IMR-90 (cell line): ENCODE measurements around the gene COX14. TPM values are rescaled to one million over a fixed set of nuclear protein-coding genes. Genes with fewer than 3 reads are reported as not detected.

Experiments
- ATAC-seq: fragments of 200-7000 bp; cut with Tn5 transposase; 2 replicates; pipeline ENCODE4 v1.9.1; 2020; ENCODE audit warnings: low read depth, mild to moderate bottlenecking, moderate library complexity
- BruUV-seq: library from RNA; stranded (reverse); fragments of 400-500 nt; replicated peaks from 2 replicates; lab custom pipeline; 2021; lab: Mats Ljungman, UMichigan
- CTCF ChIA-PET: fragments of 300-600 bp; formaldehyde crosslinking; extraction: SDS; loops from one replicate; lab custom pipeline; 2021; ENCODE audit warnings: antibody characterized with exemption; lab: Yijun Ruan, JAX
- POLR2A ChIA-PET: fragments of 300-600 bp; sonication (Branson Sonifier 250); formaldehyde crosslinking; loops from one replicate; lab custom pipeline; 2022; ENCODE audit warnings: antibody characterized with exemption; ENCODE audit not compliant: unreplicated experiment; lab: Charles Lee
- DNase-seq: peaks from one replicate; pipeline ENCODE4 v3.0.0; 2013
- H2AFZ ChIP-seq: replicated peaks from 2 replicates; pipeline ENCODE3; 2013; ENCODE audit warnings: low read length, mild to moderate bottlenecking; ENCODE audit not compliant: poor library complexity
- H2AK5ac ChIP-seq: 2 replicates; pipeline ENCODE4 v1.6.1; 2013; ENCODE audit warnings: low read depth, low read length, inconsistent platforms
- H2AK9ac ChIP-seq: replicated peaks from 2 replicates; pipeline ENCODE3; 2013; ENCODE audit warnings: mild to moderate bottlenecking, low read depth, low read length, moderate library complexity; ENCODE audit not compliant: poor library complexity
- H2BK120ac ChIP-seq: 2 replicates; pipeline ENCODE4 v1.6.1; 2013; ENCODE audit warnings: low read depth, low read length, inconsistent platforms
- H2BK15ac ChIP-seq: 3 replicates; pipeline ENCODE4 v1.6.1; 2013; ENCODE audit warnings: low read depth, low read length, inconsistent platforms
- H2BK20ac ChIP-seq: 2 replicates; pipeline ENCODE4 v1.6.1; 2013; ENCODE audit warnings: low read depth, mild to moderate bottlenecking, inconsistent platforms, low read length, moderate library complexity
- H2BK5ac ChIP-seq: 2 replicates; pipeline ENCODE4 v1.6.1; 2013; ENCODE audit warnings: mild to moderate bottlenecking, low read depth, low read length, inconsistent platforms; ENCODE audit not compliant: poor library complexity, severe bottlenecking
- H3K14ac ChIP-seq: replicated peaks from 2 replicates; pipeline ENCODE4 v1.6.1; 2013; ENCODE audit warnings: low read depth, low read length, inconsistent platforms
- H3K18ac ChIP-seq: 2 replicates; pipeline ENCODE4 v1.6.1; 2013; ENCODE audit warnings: low read depth, low read length, control low read depth
- H3K23ac ChIP-seq: 2 replicates; pipeline ENCODE4 v1.6.1; 2013; ENCODE audit warnings: low read depth, low read length, inconsistent platforms
- H3K27ac ChIP-seq: 2 replicates; pipeline ENCODE4 v1.5.1; 2013; ENCODE audit warnings: mild to moderate bottlenecking, control low read depth, low read length; ENCODE audit not compliant: insufficient read depth
- H3K27me3 ChIP-seq: 2 replicates; pipeline ENCODE4 v1.6.1; 2013; ENCODE audit warnings: low read length; ENCODE audit not compliant: control insufficient read depth, insufficient read depth
- H3K36me3 ChIP-seq: 2 replicates; pipeline ENCODE4 v1.6.1; 2013; ENCODE audit warnings: low read length, mixed read lengths; ENCODE audit not compliant: control insufficient read depth, insufficient read depth
- H3K4ac ChIP-seq: 2 replicates; pipeline ENCODE4 v1.6.1; 2013; ENCODE audit warnings: low read depth, low read length, inconsistent platforms
- H3K4me1 ChIP-seq: 2 replicates; pipeline ENCODE4 v1.6.1; 2013; ENCODE audit warnings: low read length, mixed read lengths; ENCODE audit not compliant: control insufficient read depth, insufficient read depth
- H3K4me2 ChIP-seq: 2 replicates; pipeline ENCODE4 v1.6.1; 2013; ENCODE audit warnings: low read depth, mild to moderate bottlenecking, control low read depth, low read length, moderate library complexity
- H3K4me3 ChIP-seq: 2 replicates; pipeline ENCODE4 v1.5.1; 2013; ENCODE audit warnings: low read depth, mild to moderate bottlenecking, control low read depth, low read length, moderate library complexity; ENCODE audit not compliant: insufficient read depth
- H3K56ac ChIP-seq: 2 replicates; pipeline ENCODE4 v1.6.1; 2013; ENCODE audit warnings: low read length, inconsistent platforms; ENCODE audit not compliant: insufficient read depth; ENCODE audit errors: extremely low read depth
- H3K79me1 ChIP-seq, 2 experiments: 2 replicates each; pipeline ENCODE4 v1.6.1; 2013; ENCODE audit warnings: low read length in 2 of 2, inconsistent platforms in 1 of 2, low read depth in 1 of 2
- H3K9ac ChIP-seq: 2 replicates; pipeline ENCODE4 v1.6.1; 2013; ENCODE audit warnings: low read depth, low read length, control low read depth
- H3K9me1 ChIP-seq: 2 replicates; pipeline ENCODE4 v1.6.1; 2013; ENCODE audit warnings: low read length, inconsistent platforms; ENCODE audit not compliant: insufficient read depth
- H3K9me3 ChIP-seq: 2 replicates; pipeline ENCODE4 v1.6.1; 2013; ENCODE audit warnings: low read length; ENCODE audit not compliant: control insufficient read depth, insufficient read depth
- H4K20me1 ChIP-seq: 2 replicates; pipeline ENCODE4 v1.6.1; 2013; ENCODE audit warnings: low read length, inconsistent platforms; ENCODE audit not compliant: insufficient read depth
- H4K5ac ChIP-seq: 2 replicates; pipeline ENCODE4 v1.6.1; 2013; ENCODE audit warnings: mild to moderate bottlenecking, low read depth, low read length, control low read depth
- H4K8ac ChIP-seq, 2 experiments: 2 replicates each; pipeline ENCODE4 v1.6.1; 2013; ENCODE audit warnings: low read depth in 2 of 2, low read length in 2 of 2, control low read depth in 1 of 2, inconsistent platforms in 1 of 2
- H4K91ac ChIP-seq: 2 replicates; pipeline ENCODE4 v1.6.1; 2013; ENCODE audit warnings: low read depth, low read length, inconsistent platforms; ENCODE audit not compliant: insufficient read depth
- BHLHE40 ChIP-seq: fragments of 150-350 bp; IDR thresholded peaks from 2 replicates; pipeline ENCODE4 v1.6.1; 2016; ENCODE audit warnings: mild to moderate bottlenecking, low read depth, low read length
- CEBPB ChIP-seq: IDR thresholded peaks from 2 replicates; pipeline ENCODE4 v1.6.1; 2012; ENCODE audit warnings: low read depth, low read length, improper control_type of control experiment
- CHD1 ChIP-seq: IDR thresholded peaks from 2 replicates; pipeline ENCODE4 v1.6.1; 2012; ENCODE audit warnings: low read depth, low read length, improper control_type of control experiment
- CTCF ChIP-seq: conservative IDR thresholded peaks from 2 replicates; pipeline ENCODE4 v1.5.1; 2012; ENCODE audit warnings: mild to moderate bottlenecking, low read depth, low read length, improper control_type of control experiment
- ELK1 ChIP-seq: fragments of 150-350 bp; IDR thresholded peaks from 2 replicates; pipeline ENCODE4 v1.6.1; 2016; ENCODE audit warnings: low read depth, mild to moderate bottlenecking, low read length, moderate library complexity, borderline replicate concordance
- FOS ChIP-seq: fragments of 150-350 bp; IDR thresholded peaks from 2 replicates; pipeline ENCODE4 v1.6.1; 2016; ENCODE audit warnings: low read depth, low read length
- MAFK ChIP-seq: IDR thresholded peaks from 2 replicates; pipeline ENCODE4 v1.6.1; 2012; ENCODE audit warnings: low read depth, low read length, improper control_type of control experiment
- MXI1 ChIP-seq: IDR thresholded peaks from 2 replicates; pipeline ENCODE4 v1.6.1; 2012; ENCODE audit warnings: low read depth, mild to moderate bottlenecking, low read length, moderate library complexity, borderline replicate concordance
- NFE2L2 ChIP-seq: fragments of 150-350 bp; IDR thresholded peaks from 2 replicates; pipeline ENCODE4 v1.6.1; 2016; ENCODE audit warnings: low read depth, mild to moderate bottlenecking, low read length
- POLR2A ChIP-seq: IDR thresholded peaks from 2 replicates; pipeline ENCODE4 v1.6.1; 2012; ENCODE audit warnings: mild to moderate bottlenecking, low read depth, low read length
- RAD21 ChIP-seq: IDR thresholded peaks from 2 replicates; pipeline ENCODE4 v1.6.1; 2012; ENCODE audit warnings: low read length, improper control_type of control experiment
- RCOR1 ChIP-seq: IDR thresholded peaks from 2 replicates; pipeline ENCODE4 v1.6.1; 2012; ENCODE audit warnings: mild to moderate bottlenecking, low read length, improper control_type of control experiment; ENCODE audit not compliant: insufficient replicate concordance
- RFX5 ChIP-seq: IDR thresholded peaks from 2 replicates; pipeline ENCODE4 v1.8.0; 2012; ENCODE audit warnings: low read depth, mild to moderate bottlenecking, low read length, moderate library complexity
- USF2 ChIP-seq: fragments of 150-350 bp; IDR thresholded peaks from 2 replicates; pipeline ENCODE4 v1.6.1; 2017; ENCODE audit warnings: mild to moderate bottlenecking, antibody characterized with exemption, low read length, low read depth
- WGBS, 2 experiments: methylation state at CpG; one replicate each; pipeline versions ENCODE4 v1.1.5 to v1.1.7; 2013; ENCODE audit warnings: missing lambda C conversion rate in 2 of 2; ENCODE audit not compliant: insufficient read length in 1 of 2; ENCODE audit errors: extremely low coverage in 2 of 2; 5-methylcytosine and 5-hydroxymethylcytosine counted together
- dilution Hi-C: fragments of 300-500 bp; cut with HindIII; formaldehyde crosslinking; loops from one replicate; pipeline ENCODE4 v1.14.3; 2018; ENCODE audit warnings: low sequenced_read_pairs; ENCODE audit not compliant: unreplicated experiment
- in situ Hi-C: fragments of 300-500 bp; cut with MboI; formaldehyde crosslinking; loops from 3 replicates; pipeline ENCODE4 v1.14.3; 2019; ENCODE audit warnings: low sequenced_read_pairs, inconsistent platforms, mixed read lengths
- intact Hi-C: fragments of 100-400 bp; cut with micrococcal nuclease; formaldehyde crosslinking; loops from 2 replicates; pipeline ENCODE4 v1.10.0; 2022
- polyA plus RNA-seq, 3 experiments: library from polyadenylated mRNA; depleted of rRNA; stranded (reverse); fragments of >200 nt; gene quantifications; 2 replicates each; pipeline ENCODE4 v1.2.3, GENCODE V29; 2012; ENCODE audit warnings: low replicate concordance in 1 of 3
- total RNA-seq: library from RNA; depleted of rRNA; stranded (reverse); fragments of >200 nt; gene quantifications from 2 replicates; pipeline ENCODE4 v1.2.3, GENCODE V29; 2012

COX14 gene
- total and polyA plus RNA-seq, 2 of the 4 experiments (the other 2 are of a cell fraction), result 30.8 to 81.8 TPM

GRCh38 chr12:50083301-50083700 lies 28.7 kb upstream of the COX14 start:
- Histone ChIP-seq H2AK9ac (peak overlapping the region; percentile 23), H4K8ac (no peak overlapping the region), H3K27ac (no peak overlapping the region), H3K9ac (no peak overlapping the region), H3K4me2 (no peak overlapping the region), H4K5ac (no peak overlapping the region), H3K56ac (no peak overlapping the region), H3K14ac (no peak overlapping the region), H3K23ac (no peak overlapping the region), H2BK20ac (no peak overlapping the region), H3K18ac (no peak overlapping the region), H3K9me3 (no peaks in the 10 kb centered on the region), H3K79me1 (peaks cover 4 to 31% of the 10 kb centered on the region in 2 experiments), H3K4ac (no peak overlapping the region), H2AFZ (no peak overlapping the region), H2BK15ac (no peak overlapping the region), H3K36me3 (peaks cover 9% of the 10 kb centered on the region), H2BK5ac (no peak overlapping the region), H3K4me1 (peaks cover 4% of the 10 kb centered on the region), H4K91ac (no peak overlapping the region), H2AK5ac (no peak overlapping the region), H4K20me1 (peaks cover 17% of the 10 kb centered on the region), H2BK120ac (no peak overlapping the region), H3K4me3 (no peak overlapping the region), H3K27me3 (no peaks in the 10 kb centered on the region), H3K9me1 (no peaks in the 10 kb centered on the region)
- TF ChIP-seq CHD1 (no peak), MAFK (no peak), RCOR1 (no peak), POLR2A (no peak), FOS (no peak), CEBPB (no peak), CTCF (no peak), RAD21 (no peak), MXI1 (no peak), BHLHE40 (no peak), RFX5 (no peak), NFE2L2 (no peak), USF2 (no peak), ELK1 (no peak)
- in situ Hi-C loops (no loop called here), intact Hi-C loops (no loop called here), dilution Hi-C loops (no loop called here)
- CTCF ChIA-PET, result interaction anchor here (1.4 kb wide), 1 partner anchor 13 kb away, joined by 3 read pairs; no protein-coding TSS in a partner anchor
- DNase-seq (no peak), ATAC-seq (no peak)
- BruUV-seq, result no TSS peak
- POLR2A ChIA-PET, result no interaction called here
- no CpG with 5 or more reads among the region's 1 CpG for WGBS, 2 experiments
